ENCODE data around the gene MINAR1.

Gene MINAR1

DNA sequence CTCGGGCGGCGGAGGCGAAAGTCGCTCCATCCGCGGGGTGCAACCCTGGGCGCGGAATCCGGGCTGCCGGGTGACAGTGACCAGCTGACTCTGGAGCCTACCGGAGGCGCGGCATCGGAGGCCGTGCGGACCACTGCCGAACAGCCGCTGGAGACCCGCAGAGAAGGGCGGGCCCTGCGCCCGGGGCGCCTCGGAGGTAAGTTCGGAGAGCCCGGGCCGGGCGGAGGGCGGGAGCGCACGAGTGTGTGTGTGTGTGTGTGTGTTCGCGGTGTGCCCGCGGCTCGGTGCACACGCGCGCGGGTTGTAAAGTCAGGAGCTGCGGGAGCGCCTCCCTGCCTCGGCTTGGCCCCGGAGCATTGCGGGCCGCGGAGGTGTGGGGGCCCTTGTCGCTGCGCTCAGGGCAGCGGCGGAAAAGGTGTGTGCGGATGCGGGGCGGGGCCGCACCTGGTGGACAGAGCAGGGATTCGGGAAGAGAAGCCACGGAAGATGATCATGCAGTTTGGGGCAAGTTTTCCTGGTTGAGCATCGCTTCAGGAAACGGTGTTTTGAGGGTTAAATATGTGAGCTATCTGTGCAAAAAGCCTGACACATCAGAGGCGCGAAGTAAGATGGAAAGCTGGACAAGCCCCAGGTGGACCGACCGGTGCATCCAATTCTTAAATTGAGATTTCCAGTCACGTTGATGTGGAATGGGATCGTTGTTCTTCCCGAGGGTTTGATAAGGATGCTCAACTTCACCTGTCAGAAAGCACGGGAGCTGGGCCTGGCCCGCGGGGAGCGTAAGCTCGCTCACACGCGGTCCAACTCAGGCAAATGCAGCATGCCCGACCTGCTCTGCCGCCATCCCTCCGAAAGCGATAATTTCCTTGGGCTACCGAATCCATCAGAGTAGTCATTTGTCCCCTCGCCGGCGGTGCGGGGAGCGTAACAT is 474 bp downstream of the MINAR1 start:
- no peak for DNase-seq (ENCODE audit: low read depth in 3 of 3)

DNA sequence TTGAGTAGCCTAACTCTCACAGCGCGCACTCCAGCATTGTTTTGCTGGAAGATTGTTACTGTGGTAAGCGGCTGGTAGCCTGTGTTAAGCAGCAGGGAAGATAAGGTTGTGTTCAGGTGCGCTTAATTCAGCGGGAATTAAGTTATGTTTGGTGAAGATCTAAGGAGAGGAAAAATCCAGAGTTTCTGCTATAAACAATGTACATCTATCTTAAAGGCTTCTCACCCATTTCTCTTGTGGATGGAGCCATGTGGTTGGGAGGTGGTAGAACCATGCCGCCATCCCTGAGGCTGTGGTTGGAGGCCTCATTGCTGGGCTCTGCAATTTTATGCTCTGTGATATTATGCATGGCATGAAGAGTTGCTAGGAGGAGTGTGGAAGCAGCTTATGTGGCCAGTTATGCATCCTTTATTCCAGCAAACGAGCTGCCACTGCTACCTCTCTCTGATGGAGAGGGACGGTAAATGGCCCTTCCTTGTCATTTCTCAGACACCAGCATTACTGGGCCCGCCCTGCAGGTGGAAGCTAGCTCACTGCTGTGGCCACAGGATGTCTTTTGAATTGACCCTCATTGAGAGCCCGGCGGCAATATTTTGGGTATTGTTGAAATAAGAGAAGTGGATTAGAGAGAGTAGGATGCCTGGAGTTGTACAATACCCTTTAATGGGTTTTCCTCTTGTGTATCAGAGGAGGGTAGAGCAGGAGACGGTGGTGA is 1.3 kb downstream of the MINAR1 start:
- no peak for DNase-seq (ENCODE audit: low read depth in 3 of 3)

DNA sequence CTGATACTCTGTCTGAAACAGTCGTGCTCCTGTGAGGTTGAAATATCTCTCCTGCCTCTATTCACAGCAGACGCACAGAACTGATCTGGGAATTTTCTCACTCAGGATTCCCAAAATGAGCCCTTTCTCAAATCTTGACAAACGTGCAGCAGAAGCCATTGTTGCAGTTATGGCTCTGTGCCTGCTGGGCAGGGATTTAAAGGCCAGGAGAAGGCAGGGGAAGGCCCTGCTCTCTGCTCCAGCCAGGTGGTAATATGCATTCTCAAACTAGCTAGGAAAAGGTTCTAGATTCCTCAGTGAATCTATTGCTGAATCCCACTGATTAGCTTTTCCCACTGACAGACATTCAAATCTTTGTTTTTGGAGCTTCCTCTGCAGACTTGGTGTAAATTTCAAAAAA is 2.2 kb downstream of the MINAR1 start:
- no peak for DNase-seq (ENCODE audit: low read depth in 3 of 3)

DNA sequence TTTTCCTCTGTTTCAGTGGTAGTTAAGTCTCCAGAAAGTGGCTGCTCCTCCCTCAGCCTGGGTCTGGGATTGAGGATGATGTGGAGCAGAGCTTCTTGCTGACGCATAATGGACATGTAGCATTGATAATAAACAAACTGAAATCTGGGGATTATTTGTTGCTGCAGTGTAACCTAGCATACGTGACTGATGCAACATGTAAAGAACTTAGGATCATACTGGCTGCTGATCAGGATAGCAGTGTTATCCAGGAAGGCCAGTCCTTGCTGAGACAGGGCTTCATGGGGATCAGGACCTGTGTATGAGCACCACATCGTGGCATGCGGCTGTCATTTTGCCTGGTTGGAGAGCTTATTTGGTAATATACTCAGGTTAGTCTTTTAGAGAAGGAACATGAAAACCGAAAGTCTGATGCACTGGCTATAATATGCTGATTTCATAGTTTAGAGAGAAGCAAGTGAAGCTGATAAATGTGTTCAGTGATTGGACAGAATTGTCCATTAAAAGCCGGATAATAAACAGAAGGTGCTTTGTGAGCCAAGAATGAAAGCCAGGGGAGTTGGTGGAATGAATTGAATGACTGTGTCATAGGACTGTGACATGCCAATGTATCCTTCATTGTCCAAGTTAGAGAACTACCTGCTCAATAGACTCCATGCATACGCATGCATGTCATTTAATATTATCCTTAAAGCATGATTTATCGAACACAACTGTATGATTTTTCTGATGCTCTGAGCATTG is 4.1 kb downstream of the MINAR1 start:
- no peak for DNase-seq (ENCODE audit: low read depth in 3 of 3)

DNA sequence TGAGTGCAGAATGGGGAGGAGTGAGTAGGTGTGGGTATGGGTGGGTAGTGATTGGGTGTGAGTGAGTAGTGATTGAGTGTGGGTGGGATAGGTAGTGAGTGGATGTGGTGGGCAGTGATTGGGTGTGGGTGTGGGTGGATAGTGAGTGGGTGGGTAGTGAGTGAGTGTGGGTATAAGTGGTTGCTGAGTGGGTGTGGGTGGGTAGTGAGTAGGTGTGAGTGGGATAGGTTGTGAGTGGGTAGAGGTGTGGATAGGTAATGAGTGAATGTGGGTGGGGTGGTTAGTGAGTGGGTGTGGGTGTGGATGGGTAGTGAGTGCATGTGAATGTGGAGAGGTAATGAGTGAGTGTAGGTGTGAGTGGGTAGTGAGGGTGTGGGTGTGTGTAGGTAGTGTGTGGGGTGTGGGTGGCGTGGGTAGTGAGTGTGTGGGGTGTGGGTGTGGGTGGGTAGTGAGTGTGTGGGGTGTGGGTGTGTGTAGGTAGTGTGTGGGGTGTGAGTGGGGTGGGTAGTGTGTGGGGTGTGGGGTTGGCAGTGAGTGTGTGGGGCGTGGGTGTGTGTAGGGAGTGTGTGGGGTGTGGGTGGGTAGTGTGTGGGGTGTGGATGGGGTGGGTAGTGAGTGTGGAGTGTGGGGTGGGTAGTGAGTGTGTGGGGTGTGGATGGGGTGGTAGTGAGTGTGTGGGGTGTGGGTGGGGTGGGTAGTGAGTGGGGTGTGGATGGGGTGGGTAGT is 5.3 kb downstream of the MINAR1 start:
- no peak for DNase-seq (ENCODE audit: low read depth in 3 of 3)

DNA sequence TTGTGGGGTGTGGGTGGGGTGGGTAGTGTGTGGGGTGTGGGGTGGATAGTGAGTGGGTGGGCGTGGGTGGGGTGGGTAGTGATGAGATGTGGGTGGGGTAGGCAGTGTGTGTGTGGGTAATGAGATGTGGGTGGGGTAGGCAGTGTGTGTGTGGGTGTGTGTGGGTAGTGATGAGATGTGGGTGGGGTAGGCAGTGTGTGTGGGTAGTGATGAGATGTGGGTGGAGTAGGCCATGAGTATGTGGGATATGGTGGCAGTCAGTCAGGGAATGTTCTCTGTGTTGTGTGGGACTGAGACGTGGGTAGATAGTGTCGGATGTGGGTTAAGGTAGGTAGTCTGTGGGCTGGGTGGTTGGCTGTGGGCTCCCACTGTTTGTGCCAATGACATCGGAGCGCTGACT is 7.1 kb downstream of the MINAR1 start:
- DNase-seq (ENCODE audit: low read depth in 3 of 3): no peak

DNA sequence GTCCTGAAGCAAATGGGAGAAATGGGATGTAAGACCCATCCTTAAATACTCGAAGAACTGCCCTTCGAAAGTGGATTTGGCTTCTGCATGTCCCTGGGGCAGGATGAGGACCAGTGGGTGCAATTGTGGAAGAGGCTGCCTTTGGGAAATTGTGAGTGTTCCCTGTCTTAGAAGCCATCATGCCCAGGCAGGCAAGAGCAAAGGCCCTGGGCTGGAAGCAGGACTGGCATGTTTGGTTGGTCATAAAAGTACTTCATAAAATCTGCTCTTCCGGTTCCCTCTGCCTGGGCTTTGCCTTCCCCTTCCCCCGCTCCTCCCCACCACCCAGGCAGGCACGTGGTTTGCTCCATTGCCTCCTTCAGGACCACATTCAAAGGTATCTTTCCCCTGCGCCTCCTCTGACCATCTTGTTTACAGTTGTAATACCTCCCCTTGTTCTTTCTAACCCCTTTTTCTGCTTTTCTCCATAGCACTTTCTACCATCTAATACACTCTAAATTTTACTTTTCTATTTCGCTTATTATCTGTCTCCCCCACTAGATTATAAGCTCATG is 8.3 kb downstream of the MINAR1 start:
- DNase-seq (ENCODE audit: low read depth in 3 of 3): no peak

DNA sequence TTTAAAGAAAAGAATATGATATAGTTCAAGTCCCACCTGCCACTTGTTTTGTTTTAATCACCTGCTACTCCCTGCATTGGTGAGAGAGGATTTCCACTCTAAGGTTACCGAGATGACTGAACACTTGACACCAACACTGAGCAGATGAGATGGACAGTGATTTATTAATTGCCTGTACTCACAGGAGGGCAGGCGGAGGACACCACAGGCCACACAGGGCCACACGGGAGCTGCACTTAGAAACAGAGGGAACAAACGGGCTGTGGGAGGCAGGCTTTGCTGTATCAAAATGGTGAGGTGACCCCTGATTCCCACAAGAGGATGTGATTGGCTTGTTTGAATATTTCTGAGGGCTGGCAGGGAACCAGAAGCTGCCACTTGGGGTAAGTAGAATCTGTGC is 10.8 kb downstream of the MINAR1 start:
- DNase-seq (ENCODE audit: low read depth in 3 of 3): no peak

DNA sequence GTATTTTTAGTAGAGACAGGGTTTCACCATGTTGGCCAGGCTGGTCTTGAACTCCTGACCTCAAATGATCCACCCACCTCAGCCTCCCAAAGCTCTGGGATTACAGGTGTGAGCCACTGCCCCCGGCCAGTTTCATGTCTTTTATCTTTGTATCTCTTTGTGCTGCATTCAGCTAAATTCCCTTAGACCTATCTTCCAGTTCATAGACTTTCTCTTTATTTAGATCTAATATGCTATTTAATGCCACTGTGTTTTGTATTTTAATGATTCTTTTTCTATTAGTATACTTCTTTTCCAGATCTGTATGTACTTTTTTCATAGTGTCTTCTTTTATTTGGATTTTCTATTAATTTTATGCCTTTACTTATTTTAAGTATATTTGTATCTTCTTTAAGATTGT is 14.9 kb downstream of the MINAR1 start:
- DNase-seq (ENCODE audit: low read depth in 3 of 3): no peak

DNA sequence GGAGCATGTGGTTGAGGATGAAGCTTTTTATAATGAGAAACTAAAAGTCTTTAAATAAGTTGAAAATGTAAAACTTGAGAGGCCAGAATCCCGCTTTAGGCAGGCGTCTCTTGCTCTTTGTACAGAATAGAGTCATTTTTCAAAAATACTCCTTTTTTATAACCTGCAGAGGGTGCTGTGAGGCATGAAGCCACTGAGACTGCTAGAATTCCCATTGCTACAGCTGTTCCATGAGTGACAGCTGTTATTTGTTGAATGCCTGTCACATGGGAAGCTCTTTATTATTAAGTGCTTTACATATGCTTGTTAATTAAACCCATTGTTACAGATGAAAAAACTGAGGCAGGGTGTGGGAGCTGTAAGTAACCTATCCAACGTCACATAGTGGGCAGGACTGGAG is 18.5 kb downstream of the MINAR1 start:
- no peak for DNase-seq (ENCODE audit: low read depth in 3 of 3)

DNA sequence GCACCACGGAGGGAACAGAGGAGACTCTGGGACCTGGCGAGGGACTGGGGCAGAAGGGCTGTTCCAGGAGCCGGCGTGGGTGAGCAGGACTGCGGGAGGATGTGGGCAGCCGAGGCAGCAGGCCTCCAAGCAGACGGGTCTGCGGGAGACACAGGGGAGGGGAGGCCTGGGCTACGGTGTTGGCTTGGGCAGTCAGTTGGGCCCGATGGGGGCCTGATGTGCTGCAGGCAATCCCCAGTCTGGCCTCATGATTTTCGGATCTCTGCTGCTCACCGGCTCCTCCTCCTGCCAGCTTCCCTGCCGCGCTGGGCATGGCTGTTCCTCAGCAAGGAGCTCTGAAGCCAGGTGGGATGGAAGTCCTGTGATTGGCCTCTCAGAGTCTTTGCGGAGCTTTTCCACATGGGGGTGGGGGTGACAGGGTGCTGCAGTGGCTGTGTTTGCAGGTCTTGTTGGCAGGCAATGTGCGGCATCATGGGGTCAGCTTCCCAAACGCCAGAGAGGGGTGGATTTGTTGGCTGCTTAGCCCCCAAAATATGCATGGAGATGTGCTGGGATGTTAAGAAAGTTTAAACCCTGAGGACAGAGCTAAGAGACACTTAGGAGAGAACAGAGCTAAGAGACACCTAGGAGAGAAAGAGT is 19.3 kb downstream of the MINAR1 start:
- no peak for DNase-seq (ENCODE audit: low read depth in 3 of 3)

DNA sequence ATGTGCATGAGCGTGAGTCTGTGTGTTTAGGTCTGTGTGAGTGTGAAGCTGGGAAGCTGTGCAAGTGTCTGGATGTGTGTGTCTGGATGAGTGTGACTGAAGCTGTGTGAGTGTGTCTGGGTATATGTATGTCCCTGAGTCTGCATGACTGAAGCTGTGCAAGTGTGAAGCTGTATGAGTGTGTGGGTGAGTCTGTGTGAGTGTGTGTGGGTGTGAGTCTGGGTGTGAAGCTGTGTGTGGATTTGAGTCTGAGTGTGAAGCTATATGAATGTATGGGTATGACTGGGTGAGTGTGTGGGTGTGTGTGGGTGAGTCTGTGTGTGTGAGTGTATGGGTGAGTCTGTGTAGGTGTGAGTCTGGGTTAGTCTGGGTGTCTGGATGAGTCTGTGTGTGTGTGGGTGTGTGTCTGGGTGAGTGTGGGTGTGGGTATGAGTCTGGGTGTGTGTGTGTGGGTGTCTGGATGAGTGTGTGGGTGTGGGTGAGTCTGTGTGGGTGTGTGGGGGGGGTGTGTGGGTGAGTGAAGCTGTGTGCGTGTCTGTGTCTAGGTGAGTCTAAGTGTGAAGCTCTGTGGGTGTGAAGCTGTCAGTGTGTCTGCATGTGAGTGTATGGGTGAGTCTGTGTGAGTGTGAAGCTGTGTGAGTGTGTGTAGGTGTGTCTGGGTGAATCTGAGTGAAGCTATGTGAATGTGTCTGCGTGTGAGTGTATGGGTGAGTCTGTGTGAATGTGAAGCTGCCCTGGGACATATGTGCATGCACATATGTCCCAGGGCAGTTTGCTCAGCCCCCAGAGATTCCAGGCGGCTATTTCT is 20.3 kb downstream of the MINAR1 start:
- DNase-seq (ENCODE audit: low read depth in 3 of 3): no peak

DNA sequence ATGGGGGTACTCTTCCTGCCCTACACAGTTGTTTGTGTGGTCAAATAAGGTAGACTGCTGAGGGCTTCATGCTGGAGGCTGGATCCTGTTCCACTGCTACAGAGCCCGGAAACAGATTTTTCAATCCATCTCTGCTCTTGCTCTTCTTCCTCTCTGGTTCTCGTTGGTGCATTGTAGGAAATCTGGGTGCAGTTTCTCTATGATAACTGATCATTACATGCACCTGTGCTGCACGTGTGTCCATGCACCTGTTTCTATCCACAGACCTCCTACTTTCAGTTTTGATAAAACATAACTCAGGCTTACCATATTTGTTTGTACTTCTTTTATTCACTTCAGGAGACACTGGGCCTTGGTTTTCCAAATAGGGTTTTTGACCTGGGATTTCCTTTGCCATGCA is 21.3 kb downstream of the MINAR1 start:
- DNase-seq (ENCODE audit: low read depth in 3 of 3): no peak

DNA sequence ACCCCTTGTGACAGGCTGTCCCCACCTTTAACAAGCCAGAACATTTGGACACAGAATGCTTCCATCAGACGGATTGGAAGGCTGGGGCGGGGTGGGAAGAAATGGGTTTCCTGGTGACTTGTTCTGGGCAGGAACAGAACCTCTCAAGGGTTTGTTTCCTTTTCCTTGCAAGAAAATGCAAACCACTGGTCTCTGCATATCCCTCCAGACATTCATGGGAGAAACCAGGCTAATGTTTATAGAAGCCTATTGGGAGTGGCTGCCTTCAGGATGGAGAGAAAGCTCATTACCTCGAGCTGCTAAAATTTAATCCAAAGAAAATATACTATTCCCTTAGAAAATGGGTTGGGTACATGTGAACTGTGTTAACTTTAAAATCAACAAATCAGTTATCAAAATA is 21.9 kb downstream of the MINAR1 start:
- no peak for DNase-seq (ENCODE audit: low read depth in 3 of 3)

DNA sequence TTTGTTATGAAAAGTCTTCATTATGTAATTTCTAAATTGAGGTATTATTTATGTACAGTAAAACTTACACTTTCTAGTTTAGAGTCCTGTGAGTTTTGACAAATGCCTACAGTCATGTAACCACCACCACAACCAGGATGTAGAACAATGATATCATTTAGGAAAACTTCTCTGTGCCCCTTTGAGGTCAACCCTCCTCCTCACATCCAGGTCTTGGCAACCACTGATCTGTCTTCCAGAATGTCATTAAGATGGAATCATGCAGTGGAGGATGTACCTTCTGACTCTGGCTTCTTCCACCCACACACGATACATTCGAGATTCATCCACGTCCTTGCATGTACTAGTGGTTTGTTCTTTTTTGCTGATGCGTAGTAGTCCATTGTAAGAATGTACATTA is 23.2 kb downstream of the MINAR1 start:
- no peak for DNase-seq (ENCODE audit: low read depth in 3 of 3)

DNA sequence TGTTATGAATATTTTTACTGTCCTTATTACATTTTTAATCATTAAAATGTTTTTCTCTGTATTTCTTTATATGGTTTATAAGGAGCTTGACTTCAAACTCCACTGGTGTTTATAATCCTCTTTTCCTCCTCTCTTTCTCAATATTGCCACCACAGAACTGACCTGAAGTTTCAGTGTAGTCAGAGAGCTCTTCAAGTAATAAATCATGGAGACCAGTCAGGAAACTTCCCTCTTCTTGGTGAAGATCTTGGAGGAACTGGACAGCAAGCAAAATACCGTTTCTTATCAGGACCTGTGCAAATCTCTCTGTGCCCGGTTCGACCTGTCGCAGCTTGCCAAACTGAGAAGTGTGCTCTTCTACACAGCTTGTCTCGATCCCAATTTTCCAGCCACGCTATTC is 23.8 kb downstream of the MINAR1 start:
- DNase-seq (ENCODE audit: low read depth in 3 of 3): no peak

DNA sequence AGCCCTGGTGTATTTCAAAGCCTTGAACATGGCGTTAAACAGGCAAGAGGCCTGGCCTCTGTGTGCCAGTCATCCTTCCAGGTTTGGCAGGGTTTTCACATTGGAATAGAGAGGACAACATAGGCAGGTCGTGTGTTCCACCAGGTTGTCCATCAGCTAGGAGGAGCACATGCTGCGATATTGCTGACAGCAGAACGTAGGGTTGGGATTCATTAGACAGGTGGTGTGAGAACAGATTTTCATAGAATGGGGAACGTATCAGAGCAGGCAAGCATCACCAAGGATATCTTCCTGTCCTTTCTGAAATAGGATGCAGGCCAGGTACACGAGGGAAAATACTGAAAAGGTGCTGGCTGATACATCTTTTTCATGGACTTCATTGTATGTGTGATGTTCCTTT is 26.4 kb downstream of the MINAR1 start:
- no peak for DNase-seq (ENCODE audit: low read depth in 3 of 3)

DNA sequence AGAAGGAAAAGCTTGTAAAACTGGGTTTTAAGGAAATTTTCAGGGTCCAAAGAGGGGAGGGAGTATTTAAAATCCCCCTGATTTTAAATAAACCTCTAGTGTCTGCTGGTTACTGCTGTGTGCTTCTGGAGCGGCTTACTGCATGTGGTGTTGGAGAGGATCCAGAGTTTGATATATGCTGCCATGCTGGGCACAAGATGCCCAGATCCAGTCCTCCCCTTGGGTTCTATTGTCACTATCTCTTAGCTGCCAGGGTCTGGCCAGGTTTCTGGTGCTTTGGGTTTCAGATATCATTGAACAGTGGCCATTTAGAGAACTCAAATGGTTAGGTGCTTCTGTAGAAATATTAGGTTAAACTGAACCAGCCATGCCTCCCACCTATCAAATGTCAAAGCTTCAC is 27.5 kb downstream of the MINAR1 start:
- DNase-seq (ENCODE audit: low read depth in 3 of 3): no peak

DNA sequence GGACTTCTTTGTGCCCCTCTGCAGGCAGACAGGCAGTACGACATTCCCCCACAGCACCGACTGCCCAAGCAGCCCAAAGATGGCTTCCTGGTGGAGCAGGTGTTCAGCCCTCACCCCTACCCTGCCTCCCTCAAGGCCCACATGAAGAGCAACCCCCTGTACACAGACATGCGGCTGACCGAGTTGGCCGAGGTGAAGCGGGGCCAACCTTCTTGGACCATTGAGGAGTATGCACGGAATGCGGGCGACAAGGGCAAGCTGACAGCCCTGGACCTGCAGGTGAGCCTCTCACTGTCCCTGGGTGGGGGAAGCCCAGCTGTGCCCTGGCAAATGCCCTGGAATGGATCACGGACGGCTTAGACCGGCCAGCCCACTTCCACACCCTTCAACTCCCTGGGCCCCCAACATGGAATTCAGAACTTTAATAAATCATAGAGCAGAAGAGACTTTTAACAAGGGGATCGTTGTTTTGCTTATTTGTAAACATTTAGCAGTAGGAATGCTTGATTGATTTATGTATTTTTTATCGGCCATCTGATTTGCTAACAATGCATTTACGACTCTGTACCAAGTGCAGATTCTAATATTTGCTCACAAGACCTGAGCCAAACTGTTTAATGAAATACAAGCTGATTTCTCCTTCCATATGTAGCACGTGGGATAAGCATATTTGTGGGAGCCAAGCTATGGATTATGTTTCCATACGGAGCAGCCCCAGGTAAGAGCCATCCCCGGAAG is 31.1 kb downstream of the MINAR1 start:
- no peak for DNase-seq (ENCODE audit: low read depth in 3 of 3)
